GM19023 (cell line): ENCODE measurements around the gene PANK2.
"Not testable (repeated sequence)": the region's sequence is repeated elsewhere in the genome, so short reads cannot be mapped to it uniquely, and the experiment has no call there.

Experiments used
- ATAC-seq: cut with Tn5 transposase; IDR thresholded peaks from one replicate; pipeline ENCODE4 v1.9.1; 2021; ENCODE audit warnings: mild to moderate bottlenecking, moderate library complexity; ENCODE audit not compliant: unreplicated experiment

The PANK2 gene

DNA sequence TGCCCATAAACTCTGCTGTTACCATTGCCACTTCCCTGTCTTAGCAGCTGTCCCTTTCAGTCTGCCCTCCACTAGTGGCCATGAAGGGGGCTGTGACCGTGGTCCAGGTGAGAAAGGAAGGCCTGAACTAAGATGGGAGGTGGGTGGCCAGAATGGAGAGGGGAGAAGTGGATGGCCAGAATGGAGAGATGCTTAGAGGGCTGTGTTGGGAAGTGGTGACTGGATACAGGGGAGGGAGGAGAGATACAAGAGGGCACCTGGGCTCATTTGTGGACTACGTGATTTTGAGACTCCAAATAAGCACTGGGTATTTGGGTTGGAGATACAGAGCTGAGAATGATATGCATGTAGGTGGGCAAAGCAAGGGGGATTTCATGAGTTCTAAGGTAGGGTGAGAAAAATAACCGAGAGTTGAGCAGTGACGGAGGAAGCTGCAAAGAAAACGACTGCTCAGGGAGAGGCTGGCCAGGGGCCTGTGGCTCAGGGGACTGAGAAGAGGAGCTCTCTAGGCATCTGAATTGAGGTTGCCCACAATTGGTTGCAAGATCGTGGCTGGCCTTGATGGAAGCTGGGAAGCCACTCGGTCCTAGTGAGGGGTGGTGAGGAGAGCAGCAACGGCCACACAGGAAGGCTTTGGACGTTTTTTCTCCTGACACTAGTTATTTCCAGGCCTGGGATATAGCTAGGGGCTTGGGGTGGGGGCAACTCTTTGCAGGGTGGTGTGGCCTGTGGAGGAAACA is 36.9 kb downstream of the PANK2 start:
- ATAC-seq, result no peak

DNA sequence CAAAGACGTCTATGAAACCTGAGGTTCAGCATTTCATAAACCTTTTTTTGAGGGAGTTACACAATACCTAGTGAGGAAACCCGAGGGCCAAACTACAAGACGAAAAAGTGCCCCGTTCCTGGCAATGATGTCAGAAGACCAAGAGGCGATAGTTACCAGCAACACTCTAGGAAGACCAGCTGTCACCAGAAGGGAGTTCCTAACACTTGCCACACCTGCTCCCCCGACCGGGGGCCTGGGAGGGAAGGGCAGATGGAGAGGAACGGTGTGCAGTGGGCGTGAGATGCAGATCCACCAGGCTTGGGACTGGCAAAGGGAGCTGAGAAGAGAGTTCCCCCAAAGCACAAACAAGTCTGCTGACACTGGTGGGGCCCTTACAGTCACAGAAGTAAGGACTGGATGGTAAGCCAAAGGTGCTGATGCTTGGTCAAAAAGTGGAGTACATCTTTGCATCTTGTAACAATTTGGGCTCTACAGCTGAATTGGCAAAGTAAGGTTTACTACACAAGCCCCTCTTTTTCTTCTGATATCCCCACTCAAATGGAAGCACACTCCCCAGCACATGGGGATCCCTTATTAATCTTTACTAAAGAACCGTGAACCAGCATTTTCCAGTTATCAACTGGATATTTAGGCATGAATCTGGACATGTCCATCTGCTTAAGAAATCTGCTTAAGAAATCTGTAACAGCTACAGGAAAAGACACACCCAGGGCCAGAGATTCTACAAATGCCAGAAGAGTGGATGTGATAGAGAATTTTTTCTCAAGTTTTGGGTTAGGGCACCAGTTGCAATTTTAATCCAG is 38.5 kb downstream of the PANK2 start:
- ATAC-seq, result no peak

DNA sequence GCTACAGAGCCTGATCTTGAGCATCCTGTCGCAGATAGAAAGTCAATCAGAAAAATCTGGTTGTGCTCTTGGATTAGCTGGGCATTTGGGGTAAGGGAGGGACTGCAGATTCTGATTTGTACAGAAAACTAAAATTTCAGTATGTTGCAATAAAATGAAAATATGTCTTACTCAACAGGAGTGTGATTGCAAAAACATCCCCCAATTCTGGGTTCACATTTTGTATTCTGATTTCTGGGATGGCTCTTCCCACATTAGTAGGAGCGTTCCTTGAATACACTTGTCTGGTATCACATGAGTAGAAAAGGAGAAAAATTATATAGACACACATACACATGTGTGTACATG is 40.5 kb downstream of the PANK2 start:
- ATAC-seq, result no peak

DNA sequence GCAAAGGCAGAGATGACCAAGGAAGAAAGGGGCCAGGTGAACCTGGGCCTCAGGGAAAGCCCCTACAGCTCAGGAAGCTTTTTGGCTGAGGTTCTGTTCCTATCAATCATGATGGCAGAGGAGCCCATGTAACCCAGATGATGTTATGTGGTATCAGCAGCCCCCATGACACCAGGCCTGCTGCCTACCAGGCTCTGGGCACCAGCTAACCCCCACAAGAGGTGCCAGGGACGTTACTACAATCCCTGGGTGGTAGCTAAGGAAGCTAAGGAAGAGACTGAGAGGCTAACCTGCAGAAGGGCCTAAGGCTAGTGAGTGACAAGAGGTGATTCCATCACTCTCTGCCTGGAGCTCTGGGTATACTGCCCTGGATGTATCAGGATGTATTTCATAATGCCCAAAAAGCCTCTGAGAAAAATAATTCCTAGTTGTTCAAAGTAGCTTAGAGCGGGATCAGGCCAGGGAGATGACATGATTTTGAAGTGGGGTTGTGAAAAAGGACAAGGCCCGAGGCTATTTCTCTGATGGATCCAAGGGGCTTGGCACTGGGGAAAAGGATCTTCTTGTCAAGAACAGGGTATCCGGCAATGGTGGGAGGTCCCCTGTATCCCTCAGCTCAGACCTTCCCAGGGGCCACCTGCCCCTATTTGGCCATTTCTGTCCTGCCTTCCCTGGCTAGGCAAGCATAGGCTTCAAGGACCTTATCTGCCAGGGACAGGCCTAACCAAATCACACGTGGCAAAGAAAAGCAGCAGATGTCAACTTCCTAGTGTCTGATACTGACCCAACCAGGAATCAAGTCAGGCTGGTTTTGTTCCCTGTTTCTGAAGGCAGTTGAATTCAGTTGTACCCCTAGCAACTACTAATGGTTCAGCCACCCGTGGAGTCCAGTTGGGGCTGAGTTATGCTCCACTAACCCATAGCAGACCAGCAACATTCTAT is 41.3 kb downstream of the PANK2 start:
- ATAC-seq, result no peak

DNA sequence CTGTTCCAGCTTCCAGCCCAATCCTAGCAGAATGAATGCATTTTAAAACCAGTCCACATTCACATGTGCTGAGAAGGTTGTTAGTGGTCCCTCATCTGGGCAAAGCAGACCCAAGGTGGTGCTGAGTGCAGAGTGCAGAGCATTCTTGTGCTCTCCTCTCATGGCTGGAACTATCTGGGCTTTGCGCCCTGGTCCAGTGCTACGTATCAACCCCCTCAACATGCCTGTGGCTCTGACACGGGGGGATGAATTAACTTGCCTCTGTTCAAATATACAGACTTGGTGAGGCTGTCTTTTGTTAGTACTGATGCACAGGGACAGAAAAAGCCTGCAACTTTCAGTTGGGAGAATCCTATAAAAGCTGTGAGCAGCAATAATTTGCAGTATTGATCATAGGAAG is 42.5 kb downstream of the PANK2 start:
- no peak for ATAC-seq

DNA sequence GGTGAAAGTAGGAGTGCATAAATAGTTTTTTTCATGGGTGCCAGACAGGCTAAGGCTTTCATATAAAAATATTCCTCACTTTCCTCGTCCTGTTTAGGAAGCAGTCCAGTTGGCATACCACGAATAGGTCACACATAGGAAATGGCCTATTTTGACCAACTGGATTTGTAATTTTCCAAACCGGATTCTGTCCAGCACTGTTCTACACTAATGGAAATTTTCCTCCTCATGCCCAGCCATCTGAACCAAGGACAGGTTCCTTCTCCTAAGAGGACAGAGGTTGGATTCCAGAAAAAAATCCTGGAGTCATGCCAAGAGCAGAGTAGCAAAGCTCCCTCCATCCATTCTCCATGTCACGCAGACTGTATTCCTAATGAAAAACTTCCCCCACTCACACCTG is 43.1 kb downstream of the PANK2 start:
- no peak for ATAC-seq

DNA sequence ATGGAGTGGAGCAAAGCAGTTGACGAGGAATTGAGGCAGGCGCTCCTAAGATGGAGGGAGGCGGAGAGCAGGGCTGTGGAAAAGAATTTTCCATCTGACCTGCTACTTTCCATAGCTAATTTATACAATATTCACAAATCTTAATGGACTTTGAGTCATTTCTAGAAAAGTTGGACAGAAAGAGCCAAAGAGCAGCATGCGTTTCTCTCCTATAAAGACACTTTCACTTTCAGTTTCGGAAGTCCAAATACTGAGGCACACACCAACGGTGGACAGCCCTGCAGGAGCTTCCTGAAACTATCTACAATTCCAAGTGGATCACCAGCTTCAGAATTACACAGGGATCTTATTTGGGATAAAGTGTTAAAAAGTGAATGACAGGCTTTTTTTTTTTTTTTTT is 43.5 kb downstream of the PANK2 start:
- no peak for ATAC-seq

DNA sequence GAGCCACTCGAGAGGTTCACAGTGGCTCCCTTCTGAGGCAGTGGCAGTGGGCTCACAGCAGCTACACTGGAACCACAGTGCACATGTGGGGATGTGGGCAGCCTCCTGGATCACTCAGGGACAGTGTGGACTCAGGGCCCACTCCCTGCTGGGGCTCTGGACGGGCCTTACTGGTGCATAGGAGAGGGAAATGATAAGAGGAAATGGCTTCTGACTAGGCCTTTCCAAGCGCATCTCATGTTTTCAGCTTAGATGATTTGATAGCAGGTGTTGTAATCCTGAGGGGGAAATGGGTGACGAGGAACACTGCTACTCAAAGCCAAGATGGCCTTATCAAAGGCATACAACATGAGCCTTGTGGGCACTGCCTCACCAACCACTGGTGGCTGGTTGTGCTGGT is 44.0 kb downstream of the PANK2 start:
- ATAC-seq, result no peak

DNA sequence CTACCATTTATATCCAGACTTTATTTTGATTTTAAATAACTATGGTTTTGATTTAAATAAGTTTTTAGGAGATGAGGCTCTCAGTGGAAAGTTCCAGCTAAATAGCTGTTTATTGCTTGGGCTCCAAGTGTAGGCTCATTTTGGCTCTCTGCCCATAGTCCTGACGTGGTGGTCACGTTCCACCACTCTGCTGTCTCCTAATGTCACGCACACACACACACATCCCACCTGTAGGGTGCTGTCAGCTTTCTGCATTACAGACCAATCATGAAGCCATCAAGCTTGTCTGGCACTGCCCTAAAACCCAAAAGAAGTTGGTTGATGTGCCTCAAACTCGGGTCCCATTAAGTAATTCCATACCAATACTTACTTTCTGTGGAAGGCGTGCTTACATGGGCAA is 45.4 kb downstream of the PANK2 start:
- ATAC-seq, result no peak

DNA sequence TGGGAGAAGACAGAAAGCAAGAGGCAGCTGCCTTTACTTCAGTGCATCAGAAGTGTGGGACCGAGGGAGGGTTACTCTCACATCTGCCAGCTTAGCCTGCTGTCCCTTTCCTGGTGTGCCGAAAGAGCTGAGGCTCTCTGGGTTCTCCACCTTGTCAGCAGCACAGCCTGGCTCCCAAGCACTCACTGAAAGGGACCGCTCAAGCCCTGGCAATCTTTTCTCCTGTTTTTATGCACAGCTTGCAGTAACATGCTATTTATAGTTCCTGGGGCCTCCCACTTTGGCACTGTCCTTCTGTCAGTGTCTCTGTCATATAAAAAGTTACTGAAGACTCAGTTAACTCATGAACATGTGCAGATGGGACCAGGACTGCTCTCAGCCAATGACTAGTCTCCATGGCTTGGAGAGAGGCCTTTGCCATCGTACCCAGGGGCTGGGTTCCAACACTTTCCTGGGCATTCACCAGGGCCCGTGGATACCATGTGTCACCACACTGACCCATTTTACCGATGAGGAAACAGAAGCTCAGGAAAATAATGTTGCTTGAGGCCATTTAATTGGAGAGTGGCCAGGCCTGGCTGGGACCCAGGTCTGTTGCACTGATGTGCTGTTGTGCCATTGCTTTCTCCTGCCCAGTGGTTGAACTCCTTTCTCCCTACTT is 46.2 kb downstream of the PANK2 start:
- ATAC-seq, result no peak

DNA sequence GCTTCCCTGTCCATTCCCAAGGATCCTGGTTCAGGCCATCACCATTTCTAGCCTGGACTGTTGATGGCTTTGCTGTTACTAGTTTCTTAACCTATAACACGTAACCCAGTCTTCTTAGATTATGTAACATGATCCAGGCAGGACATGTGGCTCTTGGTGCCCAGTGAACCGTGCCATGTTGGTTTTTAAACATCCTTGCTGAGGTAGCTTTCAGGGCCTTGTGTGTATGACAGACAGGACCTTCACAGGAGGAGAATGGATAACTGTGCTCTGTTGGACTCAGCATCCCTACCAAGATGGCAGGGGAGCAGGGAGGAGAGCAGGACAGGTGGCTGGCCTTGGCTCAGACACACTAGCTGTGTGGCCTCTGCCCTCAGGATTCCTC is 46.8 kb downstream of the PANK2 start:
- no peak for ATAC-seq

DNA sequence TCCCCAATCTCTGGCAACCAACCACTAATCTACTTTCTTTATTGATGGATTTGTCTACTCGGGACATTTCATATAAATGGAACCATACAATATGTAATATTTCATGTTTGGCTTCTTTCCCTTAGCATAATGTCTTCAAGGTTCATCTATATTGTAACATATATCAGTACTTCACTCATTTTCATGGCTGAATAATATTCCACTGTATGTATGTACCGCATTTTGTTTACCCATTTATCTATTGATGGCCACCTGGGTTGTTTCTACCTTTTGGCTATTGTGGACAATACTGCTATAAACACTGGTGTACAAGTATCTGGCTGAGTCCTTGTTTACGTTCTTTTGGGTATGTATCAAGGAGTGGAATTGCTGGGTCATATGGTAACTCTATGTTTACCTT is 48.4 kb downstream of the PANK2 start:
- no peak for ATAC-seq

DNA sequence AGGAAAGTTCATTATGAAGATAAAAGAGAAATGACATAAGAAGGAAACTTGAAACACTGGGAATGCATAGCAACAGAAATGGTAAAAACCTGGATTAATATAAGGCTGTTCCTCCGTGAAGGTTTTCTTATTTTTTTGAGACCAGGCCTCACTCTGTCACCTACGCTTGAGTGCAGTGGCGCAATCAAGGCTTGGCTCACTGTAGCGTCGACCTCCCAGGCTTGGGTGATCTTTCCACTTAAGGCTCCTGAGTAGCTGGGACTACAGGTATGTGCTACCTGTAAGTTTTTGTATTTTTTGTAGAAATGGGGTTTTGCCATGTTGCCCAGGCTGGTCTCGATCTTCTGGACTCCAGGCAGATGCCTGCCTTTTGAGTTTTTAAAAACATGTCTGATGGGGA is 51.7 kb downstream of the PANK2 start:
- ATAC-seq, result no peak

DNA sequence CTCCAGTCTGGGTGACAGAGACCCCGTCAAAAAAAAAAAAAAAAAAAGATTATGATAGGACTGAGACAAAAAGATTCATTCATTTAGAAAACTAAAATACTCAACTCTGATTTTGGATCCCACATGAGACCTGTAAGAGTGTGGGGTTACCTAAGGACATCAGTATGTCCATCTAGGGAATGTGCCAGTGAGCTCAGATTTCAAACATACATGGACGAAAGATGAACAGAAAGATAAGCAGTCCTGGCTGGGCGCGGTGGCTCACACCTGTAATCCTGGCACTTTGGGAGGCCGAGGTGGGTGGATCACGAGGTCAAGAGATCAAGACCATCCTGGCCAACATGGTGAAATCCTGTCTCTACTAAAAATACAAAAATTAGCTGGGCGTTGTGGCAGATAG is 57.5 kb downstream of the PANK2 start:
- not testable (repeated sequence) for ATAC-seq

DNA sequence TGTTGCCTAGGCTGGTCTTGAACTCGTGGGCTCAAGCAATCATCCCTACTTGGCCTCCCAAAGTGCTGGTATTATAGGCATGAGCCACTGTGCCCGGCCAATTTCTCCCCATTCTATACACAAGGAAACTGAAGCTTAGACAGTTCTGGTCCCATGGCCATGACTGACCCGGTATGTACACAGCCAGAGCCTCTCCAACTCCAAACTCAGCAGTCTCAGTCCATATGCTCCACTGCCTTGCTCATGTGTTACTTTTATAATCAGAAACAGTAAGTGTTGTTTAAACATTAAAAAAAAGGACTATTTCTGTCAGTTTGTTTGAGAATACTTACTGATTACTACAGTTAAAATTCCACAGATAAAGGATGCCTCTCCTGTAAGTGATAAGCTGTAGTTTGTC is 75.5 kb downstream of the PANK2 start:
- ATAC-seq, result no peak

DNA sequence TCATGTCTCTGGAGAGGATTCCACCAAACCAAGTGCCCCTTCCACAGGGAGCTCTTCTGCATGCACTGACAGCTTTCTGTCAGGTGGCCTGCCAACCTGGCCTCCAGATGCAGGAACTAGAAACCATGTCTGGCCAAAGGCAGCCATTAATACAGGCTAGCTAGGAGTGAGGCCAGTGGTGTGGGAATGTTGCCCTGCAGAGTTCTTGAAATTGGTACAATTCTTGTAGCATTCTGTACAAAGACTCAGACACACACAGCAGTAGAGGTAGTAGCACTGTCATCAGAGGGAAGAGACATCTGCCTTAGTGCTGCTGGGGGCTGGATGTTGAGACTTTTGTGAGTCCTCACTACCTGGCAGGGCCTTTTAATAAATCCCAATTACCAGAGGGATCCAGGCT is 77.4 kb downstream of the PANK2 start:
- no peak for ATAC-seq

DNA sequence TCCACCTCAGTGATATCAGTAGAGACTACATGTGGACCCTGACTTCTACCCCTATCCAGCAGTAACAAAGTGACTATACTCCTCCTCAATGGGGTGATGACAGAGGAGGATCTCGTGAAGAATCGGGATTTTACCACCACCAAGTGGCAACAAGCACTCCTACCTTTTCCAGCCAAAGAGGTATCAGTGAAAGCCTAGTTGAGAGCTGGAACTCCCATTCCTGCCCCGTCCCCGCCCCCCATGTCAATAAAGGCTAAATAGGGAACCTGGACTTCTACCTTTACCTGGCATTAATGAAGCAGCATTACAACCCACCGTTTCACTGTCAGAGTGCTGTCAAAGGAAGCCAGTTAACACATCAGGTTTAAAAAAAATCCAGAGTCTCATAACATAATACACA is 80.8 kb downstream of the PANK2 start:
- no peak for ATAC-seq

DNA sequence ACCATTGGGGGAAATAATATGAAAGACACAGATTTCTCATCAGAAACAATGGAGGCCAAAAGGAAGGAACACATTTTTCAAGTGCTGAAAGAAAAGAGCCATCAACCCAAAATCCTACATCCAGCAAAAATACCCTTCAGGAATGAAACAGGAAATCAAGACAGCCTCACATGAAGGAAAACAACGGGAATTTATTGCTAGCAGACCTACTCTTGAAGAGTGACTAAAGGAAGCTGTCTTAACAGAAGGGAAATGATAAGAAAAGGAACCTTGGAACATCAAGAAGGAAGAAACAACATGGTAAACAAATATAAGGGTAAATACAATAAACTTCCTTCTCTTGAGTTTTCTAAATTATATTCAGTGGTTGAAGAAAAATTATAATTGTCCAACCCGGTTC is 82.0 kb downstream of the PANK2 start:
- ATAC-seq, result no peak

DNA sequence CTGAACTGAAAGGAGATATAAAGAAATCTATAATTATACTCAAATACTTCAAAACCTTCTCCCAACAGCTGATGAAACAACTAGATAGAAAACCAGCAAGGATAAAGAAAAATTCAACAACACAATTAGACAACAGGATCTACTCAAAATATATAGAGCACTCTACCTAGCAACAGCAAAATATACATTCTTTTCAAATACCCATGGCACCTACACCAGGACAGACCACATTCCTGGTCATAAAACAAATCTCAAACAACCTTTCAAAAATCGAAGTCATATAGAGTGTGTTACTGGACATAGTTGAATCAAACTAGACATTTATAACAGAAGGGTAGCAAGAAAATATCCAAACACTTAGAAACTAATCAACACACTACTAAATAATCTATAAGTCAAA is 83.0 kb downstream of the PANK2 start:
- no peak for ATAC-seq

DNA sequence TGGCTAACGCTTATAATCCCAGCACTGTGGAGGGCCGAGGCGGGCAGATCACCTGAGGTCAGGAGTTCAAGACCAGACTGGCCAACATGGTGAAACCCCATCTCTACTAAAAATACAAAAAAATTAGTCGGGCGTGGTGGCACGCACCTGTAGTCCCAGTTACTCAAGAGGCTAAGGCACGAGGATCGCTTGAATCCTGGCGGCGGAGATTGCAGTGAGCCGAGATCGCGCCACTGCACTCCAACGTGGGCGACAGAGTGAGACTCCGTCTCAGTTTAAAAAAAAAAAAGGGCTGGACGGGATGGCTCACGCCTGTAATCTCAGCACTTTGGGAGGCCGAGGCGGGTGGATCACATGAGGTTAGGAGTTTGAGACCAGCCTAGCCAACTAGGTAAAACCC is 83.4 kb downstream of the PANK2 start:
- not testable (repeated sequence) for ATAC-seq

DNA sequence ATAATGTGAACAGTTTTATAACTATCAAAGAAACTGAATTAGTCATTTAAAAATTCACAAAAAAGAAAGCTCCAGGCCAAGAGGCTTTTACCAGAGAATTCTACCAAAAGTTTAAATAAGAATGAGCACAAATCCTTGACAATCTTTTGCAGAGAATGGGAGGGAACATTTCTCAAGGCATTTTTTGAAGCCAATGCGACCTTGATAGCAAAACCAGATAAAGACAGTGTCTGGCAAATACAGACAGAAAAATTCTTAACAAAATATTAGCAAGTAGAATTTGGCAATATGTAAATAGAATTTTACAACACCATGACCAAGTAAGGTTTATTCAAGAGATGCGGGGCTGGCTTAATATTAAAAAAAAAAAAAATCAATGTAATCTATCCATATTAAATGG is 84.5 kb downstream of the PANK2 start:
- no peak for ATAC-seq
